HG03460 (cell line): ENCODE measurements around the gene FASTKD3.
A peak's percentile ranks its signal among the peaks of the same experiment; 100 is the strongest.

Source experiments
- ATAC-seq: cut with Tn5 transposase; IDR thresholded peaks from one replicate; pipeline ENCODE4 v1.9.1; 2021; ENCODE audit not compliant: unreplicated experiment

The FASTKD3 gene

GRCh38 chr5:7850395-7851239 is 18.2 kb downstream of the FASTKD3 start, which contains the start of gene CFAP90:
TSS of gene CFAP90 (minus strand) at chr5:7851133. CDS start at chr5:7851021, 112 bp downstream.
- no peak for ATAC-seq

GRCh38 chr5:7849681-7850394 is 19.0 kb downstream of the FASTKD3 start:
- ATAC-seq, result no peak

- no peak for ATAC-seq
Observed at GRCh38 chr5:7848296-7848695, 20.5 kb downstream of the FASTKD3 start.

- ATAC-seq, result no peak
Observed at GRCh38 chr5:7846327-7846726, 22.5 kb downstream of the FASTKD3 start.

- no peak for ATAC-seq
Observed at GRCh38 chr5:7845557-7845956, 23.3 kb downstream of the FASTKD3 start.

GRCh38 chr5:7844901-7845300 is 23.9 kb downstream of the FASTKD3 start:
- no peak for ATAC-seq

GRCh38 chr5:7842531-7842930 is 26.3 kb downstream of the FASTKD3 start:
- ATAC-seq, result no peak

- no peak for ATAC-seq
Observed at GRCh38 chr5:7837403-7837802, 31.4 kb downstream of the FASTKD3 start.

- no peak for ATAC-seq
Observed at GRCh38 chr5:7834982-7835381, 33.8 kb downstream of the FASTKD3 start.

- ATAC-seq, result no peak
Observed at GRCh38 chr5:7828269-7828668, 40.6 kb downstream of the FASTKD3 start.

- no peak for ATAC-seq
Observed at GRCh38 chr5:7827610-7828009, 41.2 kb downstream of the FASTKD3 start.

- no peak for ATAC-seq
Observed at GRCh38 chr5:7825630-7826029, 43.2 kb downstream of the FASTKD3 start.

- no peak for ATAC-seq
Observed at GRCh38 chr5:7824995-7825394, 43.8 kb downstream of the FASTKD3 start.

- no peak for ATAC-seq
Observed at GRCh38 chr5:7823594-7823993, 45.2 kb downstream of the FASTKD3 start.

- no peak for ATAC-seq
Observed at GRCh38 chr5:7822449-7822848, 46.4 kb downstream of the FASTKD3 start.

GRCh38 chr5:7816535-7816901 is 52.3 kb downstream of the FASTKD3 start:
- peak; percentile 15 for ATAC-seq

GRCh38 chr5:7815892-7816534 is 52.8 kb downstream of the FASTKD3 start:
- ATAC-seq, result peak; percentile 92

- ATAC-seq, result no peak
Observed at GRCh38 chr5:7814816-7815215, 54.0 kb downstream of the FASTKD3 start.

GRCh38 chr5:7813576-7813975 is 55.3 kb downstream of the FASTKD3 start:
- ATAC-seq, result no peak

- no peak for ATAC-seq
Observed at GRCh38 chr5:7813007-7813406, 55.8 kb downstream of the FASTKD3 start.

GRCh38 chr5:7811715-7812114 is 57.1 kb downstream of the FASTKD3 start:
- ATAC-seq, result no peak
